ENCODE measurements around the gene SMAD4.

SMAD4 gene

GRCh38 chr18:51021226-51021965 is 8.6 kb upstream of the SMAD4 start:
- DNase-seq (ENCODE audit: low read depth): no peak

- DNase-seq (ENCODE audit: low read depth): no peak
Observed at GRCh38 chr18:51025512-51025911, 4.5 kb upstream of the SMAD4 start.

- DNase-seq (ENCODE audit: low read depth): no peak
Observed at GRCh38 chr18:51028201-51028805, 1.7 kb upstream of the SMAD4 start.

GRCh38 chr18:51029378-51029693 is 677 bp upstream of the SMAD4 start:
- DNase-seq (ENCODE audit: low read depth): no peak

GRCh38 chr18:51030537-51031258 is 685 bp downstream of the SMAD4 start:
- DNase-seq (ENCODE audit: low read depth): peak; percentile 42

DNA sequence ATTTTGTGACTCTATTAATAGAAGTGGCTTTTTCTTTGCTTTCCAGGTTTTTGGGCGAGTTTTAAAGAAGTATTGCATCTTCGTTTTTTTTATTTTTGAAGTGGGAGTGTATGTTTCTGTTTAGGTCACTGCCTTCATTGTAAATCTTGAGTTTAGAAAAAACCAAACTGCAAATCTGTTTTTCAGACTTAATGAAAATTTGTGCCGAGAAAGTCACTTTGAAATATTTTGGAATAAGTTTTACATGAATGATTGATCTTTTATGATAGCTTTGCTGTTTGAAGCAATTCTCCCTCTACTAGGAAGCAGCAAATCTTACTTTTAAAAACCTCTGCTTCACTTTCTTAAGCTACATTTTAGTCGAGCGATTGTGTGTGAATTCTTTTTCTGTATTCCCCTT is 2.2 kb downstream of the SMAD4 start:
- no peak for DNase-seq (ENCODE audit: low read depth)

DNA sequence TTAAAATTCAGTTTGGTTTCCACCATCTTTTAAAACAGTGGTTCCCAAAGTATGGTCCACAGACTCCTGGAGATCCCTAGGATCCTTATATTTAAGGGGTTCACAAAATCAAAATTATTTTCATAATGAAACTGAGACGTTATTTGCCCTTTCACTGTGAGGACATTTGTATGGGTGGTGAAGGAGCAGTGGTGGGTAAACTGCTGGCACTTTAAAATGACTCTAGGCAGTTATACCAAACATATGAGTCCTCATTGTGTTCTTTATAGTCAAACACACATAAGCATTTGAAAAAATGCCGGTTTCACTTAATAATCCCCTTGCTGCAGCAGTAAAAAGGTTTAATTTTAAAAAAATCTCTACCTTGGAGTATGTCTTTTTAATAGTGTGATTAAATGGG is 7.2 kb downstream of the SMAD4 start:
- no peak for DNase-seq (ENCODE audit: low read depth)

- no peak for DNase-seq (ENCODE audit: low read depth)
Observed at GRCh38 chr18:51038110-51038509, 8.1 kb downstream of the SMAD4 start.

- DNase-seq (ENCODE audit: low read depth): no peak
Observed at GRCh38 chr18:51039138-51040112, 9.4 kb downstream of the SMAD4 start.

GRCh38 chr18:51041677-51042352 is 11.8 kb downstream of the SMAD4 start:
- no peak for DNase-seq (ENCODE audit: low read depth)

DNA sequence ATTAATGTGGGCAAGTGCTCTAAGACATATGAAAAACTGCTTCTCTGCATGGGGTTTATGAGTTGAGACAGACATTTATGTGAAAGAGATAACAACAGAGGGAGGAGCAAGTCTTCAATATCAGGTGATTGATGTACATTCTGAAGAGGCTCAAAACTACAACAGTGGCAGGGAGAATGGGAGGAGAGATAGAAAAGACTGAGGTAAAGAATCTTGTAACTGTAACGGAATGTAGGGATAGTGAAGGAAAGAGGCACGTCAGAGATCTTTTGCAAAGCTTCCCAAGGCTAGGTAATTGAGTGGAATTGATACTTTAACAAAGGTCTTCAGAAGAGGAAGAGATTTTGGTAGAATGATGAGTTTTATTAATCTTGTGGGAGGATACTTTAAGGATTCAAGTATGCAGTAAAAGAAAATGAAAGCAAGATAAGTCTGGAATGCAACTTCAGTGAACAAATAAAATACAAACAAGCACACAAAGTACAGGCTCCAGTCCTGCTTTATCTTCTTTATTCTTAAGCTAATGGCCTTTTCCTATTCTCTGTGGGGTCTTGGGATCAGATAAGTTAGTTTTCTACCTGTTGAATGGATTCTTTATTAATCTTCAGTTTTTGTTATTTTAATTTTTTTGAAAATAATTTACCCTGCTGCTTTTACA is 15.0 kb downstream of the SMAD4 start:
- no peak for DNase-seq (ENCODE audit: low read depth)

DNA sequence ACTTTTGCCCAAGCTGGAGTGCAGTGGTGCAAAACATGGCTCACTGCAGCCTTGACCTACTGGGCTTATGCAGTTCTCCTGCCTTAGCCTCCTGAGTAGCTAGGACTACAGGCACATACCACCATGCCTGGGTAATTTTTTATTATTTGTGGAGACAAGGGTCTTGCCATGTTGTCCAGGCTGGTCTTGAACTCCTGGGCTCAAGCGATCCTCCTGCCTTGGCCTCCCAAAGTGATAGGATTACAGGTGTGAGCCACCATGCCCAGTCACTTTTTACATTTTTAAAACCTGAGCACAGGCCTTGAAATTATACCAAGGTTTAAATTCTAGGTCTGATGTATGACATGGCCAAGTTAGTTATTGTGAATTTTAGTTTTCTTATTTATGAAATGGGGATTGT is 18.2 kb downstream of the SMAD4 start:
- DNase-seq (ENCODE audit: low read depth): no peak

DNA sequence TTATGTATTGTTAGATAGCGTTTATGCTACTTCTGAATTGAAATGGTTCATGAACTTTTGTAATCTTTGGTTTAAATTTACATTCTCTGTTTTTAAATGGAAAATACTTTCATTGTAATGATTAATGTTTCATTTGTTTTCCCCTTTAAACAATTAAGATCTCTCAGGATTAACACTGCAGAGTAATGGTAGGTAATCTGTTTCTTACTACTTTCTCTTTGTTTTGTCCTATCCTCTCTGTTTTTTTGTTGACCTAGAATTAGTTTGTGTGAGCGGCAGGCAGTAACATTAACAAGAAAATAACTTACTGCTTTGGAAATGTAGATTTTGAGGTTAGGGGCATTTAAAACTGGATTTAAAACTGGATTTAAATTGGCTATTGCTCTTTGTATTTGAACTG is 19.1 kb downstream of the SMAD4 start:
- DNase-seq (ENCODE audit: low read depth): no peak

GRCh38 chr18:51051105-51051712 is 21.2 kb downstream of the SMAD4 start:
- no peak for DNase-seq (ENCODE audit: low read depth)

DNA sequence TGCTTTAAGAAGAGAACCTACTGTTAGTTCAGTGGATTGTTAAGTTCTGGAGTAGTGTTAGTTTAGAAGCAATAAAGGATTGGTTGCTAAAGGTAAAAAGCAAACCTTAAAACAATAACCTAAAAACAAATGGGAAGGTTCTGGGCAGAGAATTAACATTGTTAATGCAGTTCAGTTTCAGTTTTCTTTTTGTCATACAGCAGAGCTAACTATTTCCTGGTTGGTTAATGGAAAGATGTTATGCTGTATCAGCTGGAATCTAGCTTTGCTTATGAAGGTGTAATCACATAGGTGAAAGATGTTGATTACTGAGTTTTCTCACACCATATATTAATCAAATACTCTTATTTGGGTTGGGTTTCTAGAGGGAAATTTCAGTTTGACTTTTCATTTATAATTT is 23.8 kb downstream of the SMAD4 start:
- DNase-seq (ENCODE audit: low read depth): no peak

GRCh38 chr18:51054764-51055163 is 24.8 kb downstream of the SMAD4 start:
- no peak for DNase-seq (ENCODE audit: low read depth)

DNA sequence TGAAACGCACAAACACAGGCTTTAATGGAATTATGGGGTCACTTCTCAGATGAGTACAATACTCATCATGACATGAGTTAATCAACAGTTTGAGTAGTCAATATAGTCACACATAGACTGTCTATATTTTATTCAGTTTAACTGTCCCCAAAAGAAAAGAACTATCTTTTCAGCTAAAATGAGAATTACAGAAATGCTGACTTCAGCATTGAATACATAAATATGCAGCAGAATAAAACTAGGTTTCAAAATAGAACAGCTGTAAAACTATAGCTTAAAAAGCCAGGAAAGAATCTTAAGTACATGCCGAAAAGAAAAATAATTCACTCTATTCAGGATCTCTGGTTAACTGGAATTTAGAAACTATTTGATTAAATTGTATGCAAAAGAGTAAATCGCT is 30.0 kb downstream of the SMAD4 start:
- DNase-seq (ENCODE audit: low read depth): no peak

DNA sequence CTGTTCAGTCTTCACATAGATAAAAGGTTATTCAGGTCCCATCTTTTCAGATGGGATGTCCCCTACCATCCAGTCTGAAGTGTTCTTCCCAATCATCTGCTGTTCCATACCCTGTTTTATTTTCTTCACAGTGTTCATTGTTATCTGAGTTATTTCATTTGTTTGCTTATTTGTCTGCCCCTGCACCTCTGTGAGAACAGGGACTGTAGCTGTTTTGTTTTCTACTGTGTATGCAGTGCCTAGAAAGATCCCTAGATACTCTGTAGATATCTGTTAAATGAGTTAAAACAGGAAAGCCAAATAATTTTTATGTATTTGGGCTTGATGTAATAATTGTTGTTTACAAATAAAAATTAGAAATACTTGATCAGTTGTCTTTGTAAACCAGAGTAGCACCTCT is 34.2 kb downstream of the SMAD4 start:
- no peak for DNase-seq (ENCODE audit: low read depth)

DNA sequence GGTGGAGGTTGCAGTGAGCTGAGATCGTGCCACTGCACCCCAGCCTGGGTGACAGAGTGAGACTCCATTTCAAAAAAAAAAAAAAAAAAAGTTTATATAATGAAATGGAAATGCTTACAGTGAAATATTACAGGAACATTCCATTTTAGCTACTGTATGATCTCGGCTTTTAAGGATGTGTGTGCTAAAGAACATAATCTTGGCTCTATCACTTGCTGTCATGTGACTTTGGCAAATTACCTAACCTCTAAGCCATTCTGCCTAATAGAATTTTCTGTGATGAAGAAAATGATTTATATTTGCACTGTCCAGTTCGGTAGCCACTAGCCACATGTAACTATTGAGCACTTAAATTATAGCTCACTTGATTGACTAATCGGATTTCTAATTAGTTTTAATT is 36.3 kb downstream of the SMAD4 start:
- DNase-seq (ENCODE audit: low read depth): no peak

GRCh38 chr18:51068105-51068504 is 38.1 kb downstream of the SMAD4 start:
- DNase-seq (ENCODE audit: low read depth): no peak

DNA sequence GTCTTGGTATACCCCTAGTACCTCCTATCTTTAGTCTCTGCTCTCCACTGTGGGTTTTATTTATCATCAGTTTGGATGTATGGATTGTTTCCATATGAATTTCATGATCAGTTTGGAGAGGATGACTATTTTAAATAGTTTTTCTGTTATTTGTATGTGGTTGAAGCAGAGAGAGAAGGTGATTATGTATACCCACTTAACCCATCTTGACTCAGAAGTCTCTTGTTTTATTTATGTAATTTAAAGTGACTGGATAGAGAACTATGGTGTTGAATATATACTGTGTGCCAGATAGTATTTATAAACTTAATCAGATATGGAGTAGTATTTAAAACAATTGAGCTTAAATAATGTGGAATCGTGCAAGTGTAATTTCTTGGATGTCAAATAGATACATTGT is 39.9 kb downstream of the SMAD4 start:
- no peak for DNase-seq (ENCODE audit: low read depth)
